Smooth muscle cell (in vitro differentiated cells): ENCODE measurements around the gene UBC. TPM values are rescaled to one million over a fixed set of nuclear protein-coding genes. Genes with fewer than 3 reads are reported as not detected.

Experiments
- DNase-seq: peaks from one replicate; lab custom pipeline; 2025; ENCODE audit not compliant: unreplicated experiment; lab: John Stamatoyannopoulos, UW
- H2AFZ ChIP-seq: fragments of 200-600 bp; sonication (generic); 2 replicates; pipeline ENCODE4 v1.6.0; 2016; ENCODE audit warnings: antibody characterized with exemption, low read depth, mild to moderate bottlenecking
- H3F3A ChIP-seq: fragments of 200-600 bp; sonication (generic); 2 replicates; pipeline ENCODE4 v1.6.0; 2017; ENCODE audit warnings: antibody characterized with exemption, low read depth
- H3K27ac ChIP-seq: fragments of 200-600 bp; sonication (generic); 2 replicates; pipeline ENCODE4 v1.5.1; 2016; ENCODE audit warnings: low read depth, mild to moderate bottlenecking
- H3K27me3 ChIP-seq: fragments of 200-600 bp; sonication (generic); 2 replicates; pipeline ENCODE4 v1.6.1; 2016; ENCODE audit warnings: low read depth, mild to moderate bottlenecking
- H3K36me3 ChIP-seq: fragments of 200-600 bp; sonication (generic); 2 replicates; pipeline ENCODE4 v1.5.1; 2016; ENCODE audit warnings: low read depth
- H3K4me1 ChIP-seq: fragments of 200-600 bp; sonication (generic); 2 replicates; pipeline ENCODE4 v1.5.1; 2016; ENCODE audit warnings: low read depth
- H3K4me2 ChIP-seq: fragments of 200-600 bp; sonication (generic); 2 replicates; pipeline ENCODE4 v1.6.0; 2016; ENCODE audit warnings: mild to moderate bottlenecking
- H3K4me3 ChIP-seq: fragments of 200-600 bp; sonication (generic); 2 replicates; pipeline ENCODE4 v1.5.1; 2016; ENCODE audit warnings: mild to moderate bottlenecking
- H3K79me2 ChIP-seq: fragments of 200-600 bp; sonication (generic); 2 replicates; pipeline ENCODE4 v1.6.0; 2016; ENCODE audit warnings: low read depth, mild to moderate bottlenecking
- H3K9ac ChIP-seq: fragments of 200-600 bp; sonication (generic); 2 replicates; pipeline ENCODE4 v1.6.0; 2016; ENCODE audit warnings: low read depth
- H3K9me3 ChIP-seq: fragments of 200-600 bp; sonication (generic); replicated peaks from 2 replicates; pipeline ENCODE4 v1.5.1; 2016; ENCODE audit warnings: low read depth
- H4K20me1 ChIP-seq: fragments of 200-600 bp; sonication (generic); 2 replicates; pipeline ENCODE4 v1.6.0; 2016; ENCODE audit warnings: low read depth
- WGBS: methylation state at CpG from one replicate; pipeline ENCODE4 v1.1.7; 2016; ENCODE audit warnings: low lambda C conversion rate; 5-methylcytosine and 5-hydroxymethylcytosine counted together
- polyA plus RNA-seq: library from polyadenylated mRNA; unstranded; fragments of >200 nt; fragmentation: Nextera tagmentation; extraction: Ambion mirVana; gene quantifications from 2 replicates; pipeline ENCODE4 v1.2.1, GENCODE V29; 2016
- total RNA-seq: library from RNA; depleted of rRNA; stranded (reverse); fragments of >200 nt; gene quantifications from 2 replicates; pipeline ENCODE4 v1.2.3, GENCODE V29; 2014
- TF ChIP-seq, protein P1 (sequence below): fragments of 200-600 bp; sonication (generic); IDR thresholded peaks from 2 replicates; pipeline ENCODE4 v1.5.1; 2017; ENCODE audit warnings: borderline replicate concordance, mild to moderate bottlenecking, antibody characterized with exemption; ENCODE audit not compliant: insufficient read depth, poor library complexity, severe bottlenecking

The UBC gene
- 1,327 and 1,477 TPM in 2 replicates for total RNA-seq
- polyA plus RNA-seq: 1,322 and 1,339 TPM in 2 replicates

DNA sequence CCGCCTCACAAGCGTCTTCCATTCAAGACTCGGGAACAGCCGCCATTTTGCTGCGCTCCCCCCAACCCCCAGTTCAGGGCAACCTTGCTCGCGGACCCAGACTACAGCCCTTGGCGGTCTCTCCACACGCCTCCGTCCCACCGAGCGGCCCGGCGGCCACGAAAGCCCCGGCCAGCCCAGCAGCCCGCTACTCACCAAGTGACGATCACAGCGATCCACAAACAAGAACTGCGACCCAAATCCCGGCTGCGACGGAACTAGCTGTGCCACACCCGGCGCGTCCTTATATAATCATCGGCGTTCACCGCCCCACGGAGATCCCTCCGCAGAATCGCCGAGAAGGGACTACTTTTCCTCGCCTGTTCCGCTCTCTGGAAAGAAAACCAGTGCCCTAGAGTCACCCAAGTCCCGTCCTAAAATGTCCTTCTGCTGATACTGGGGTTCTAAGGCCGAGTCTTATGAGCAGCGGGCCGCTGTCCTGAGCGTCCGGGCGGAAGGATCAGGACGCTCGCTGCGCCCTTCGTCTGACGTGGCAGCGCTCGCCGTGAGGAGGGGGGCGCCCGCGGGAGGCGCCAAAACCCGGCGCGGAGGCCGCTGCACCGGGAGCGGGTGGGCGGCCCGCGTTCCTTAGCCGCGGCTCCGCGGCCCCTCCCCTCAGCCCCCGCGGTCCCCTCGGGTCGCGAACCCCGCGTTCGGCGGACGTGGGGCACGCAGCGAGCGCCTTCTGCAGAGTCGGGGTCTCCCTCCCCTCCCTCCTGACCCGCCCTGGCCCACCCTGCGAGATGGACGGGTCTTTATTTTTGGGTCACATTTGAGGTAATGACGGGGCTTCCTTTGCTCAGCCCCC is at the start of gene UBC:
Gene UBC (minus strand): TSS at position 259 of the 847 bp plus-strand sequence. CDS start 879 bp downstream, outside the sequence.
- Histone ChIP-seq H4K20me1 (peaks cover 44% of the 10 kb centered on the region), H3K4me2 (peak within 1 kb of the TSS; percentile 94), H3K27me3 (no peaks in the 10 kb centered on the region), H3K27ac (peak within 1 kb of the TSS; percentile 100), H3F3A (peaks cover 44% of the 10 kb centered on the region), H3K4me1 (peaks cover 52% of the 10 kb centered on the region), H3K9me3 (no peaks in the 10 kb centered on the region), H3K36me3 (no peaks in the 10 kb centered on the region), H2AFZ (peak within 1 kb of the TSS; percentile 90), H3K4me3 (peak within 1 kb of the TSS; percentile 95), H3K9ac (peak within 1 kb of the TSS; percentile 100), H3K79me2 (peaks cover 45% of the 10 kb centered on the region)
- under 1% methylated on average over 57 of the region's 85 CpGs for WGBS
- DNase-seq: no peak
- TF ChIP-seq, protein P1, sequence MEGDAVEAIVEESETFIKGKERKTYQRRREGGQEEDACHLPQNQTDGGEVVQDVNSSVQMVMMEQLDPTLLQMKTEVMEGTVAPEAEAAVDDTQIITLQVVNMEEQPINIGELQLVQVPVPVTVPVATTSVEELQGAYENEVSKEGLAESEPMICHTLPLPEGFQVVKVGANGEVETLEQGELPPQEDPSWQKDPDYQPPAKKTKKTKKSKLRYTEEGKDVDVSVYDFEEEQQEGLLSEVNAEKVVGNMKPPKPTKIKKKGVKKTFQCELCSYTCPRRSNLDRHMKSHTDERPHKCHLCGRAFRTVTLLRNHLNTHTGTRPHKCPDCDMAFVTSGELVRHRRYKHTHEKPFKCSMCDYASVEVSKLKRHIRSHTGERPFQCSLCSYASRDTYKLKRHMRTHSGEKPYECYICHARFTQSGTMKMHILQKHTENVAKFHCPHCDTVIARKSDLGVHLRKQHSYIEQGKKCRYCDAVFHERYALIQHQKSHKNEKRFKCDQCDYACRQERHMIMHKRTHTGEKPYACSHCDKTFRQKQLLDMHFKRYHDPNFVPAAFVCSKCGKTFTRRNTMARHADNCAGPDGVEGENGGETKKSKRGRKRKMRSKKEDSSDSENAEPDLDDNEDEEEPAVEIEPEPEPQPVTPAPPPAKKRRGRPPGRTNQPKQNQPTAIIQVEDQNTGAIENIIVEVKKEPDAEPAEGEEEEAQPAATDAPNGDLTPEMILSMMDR: no peak

DNA sequence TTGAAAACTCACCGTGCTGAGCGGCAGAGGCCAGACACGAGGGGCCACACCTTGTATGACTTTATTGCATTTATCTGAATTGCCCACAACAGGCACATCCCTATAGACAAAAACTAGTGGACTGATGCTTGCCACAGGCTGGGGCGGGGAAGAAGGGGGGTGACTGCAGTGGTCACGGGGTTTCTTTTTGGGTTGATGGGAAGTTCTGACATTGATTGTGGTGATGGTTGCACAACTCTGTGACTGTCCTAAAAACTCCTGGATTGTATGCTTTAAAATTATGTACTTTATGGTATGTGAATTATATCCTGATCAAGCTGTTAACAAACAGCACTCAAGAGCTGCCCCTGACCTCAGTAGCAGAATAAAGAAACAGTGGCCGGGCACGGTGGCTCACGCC is 48.8 kb upstream of the UBC start:
- no peak overlapping the region for H2AFZ ChIP-seq
- peaks cover 4% of the 10 kb centered on the region for H3K36me3 ChIP-seq
- WGBS: 96% methylated on average over 8 of the region's 8 CpGs
- no peaks in the 10 kb centered on the region for H3F3A ChIP-seq
- H3K9ac ChIP-seq: no peak overlapping the region
- H3K27ac ChIP-seq: no peak overlapping the region
- no peak overlapping the region for H3K4me2 ChIP-seq
- no peak overlapping the region for H3K4me3 ChIP-seq
- no peaks in the 10 kb centered on the region for H3K79me2 ChIP-seq
- H3K9me3 ChIP-seq: no peaks in the 10 kb centered on the region
- no peaks in the 10 kb centered on the region for H3K27me3 ChIP-seq
- TF ChIP-seq, protein P1: no peak
- DNase-seq: no peak
- no peaks in the 10 kb centered on the region for H3K4me1 ChIP-seq
- H4K20me1 ChIP-seq: no peaks in the 10 kb centered on the region

DNA sequence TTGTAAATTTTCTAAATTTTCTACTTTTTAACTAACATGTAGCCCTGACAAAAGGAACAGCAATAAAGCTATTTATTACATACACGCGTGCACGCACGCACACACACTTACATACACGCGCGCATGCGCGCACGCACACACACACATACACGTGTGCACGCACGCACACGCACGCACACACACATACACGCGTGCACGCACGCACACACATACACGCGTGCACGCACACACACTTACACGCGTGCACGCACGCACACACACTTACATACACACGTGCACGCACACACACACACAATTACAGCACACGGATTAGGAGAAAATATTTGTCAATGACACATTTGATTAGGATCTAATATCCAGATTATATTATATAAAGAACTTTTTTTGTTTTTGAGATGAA is 46.6 kb upstream of the UBC start:
- TF ChIP-seq, protein P1: no peak
- no peak overlapping the region for H2AFZ ChIP-seq
- WGBS: 93% methylated on average over 29 of the region's 29 CpGs
- no peaks in the 10 kb centered on the region for H3K27me3 ChIP-seq
- H4K20me1 ChIP-seq: no peaks in the 10 kb centered on the region
- no peak overlapping the region for H3K27ac ChIP-seq
- no peak for DNase-seq
- no peaks in the 10 kb centered on the region for H3K9me3 ChIP-seq
- peaks cover 4% of the 10 kb centered on the region for H3K36me3 ChIP-seq
- H3K79me2 ChIP-seq: no peaks in the 10 kb centered on the region
- no peak overlapping the region for H3K4me3 ChIP-seq
- H3F3A ChIP-seq: no peaks in the 10 kb centered on the region
- no peak overlapping the region for H3K4me2 ChIP-seq
- H3K4me1 ChIP-seq: no peaks in the 10 kb centered on the region
- no peak overlapping the region for H3K9ac ChIP-seq
